NCI-H2107 (cell line): ENCODE results near the gene TRIM36.

ENCODE experiments used
- DNase-seq: peaks from one replicate; lab custom pipeline; 2025; lab: John Stamatoyannopoulos, UW

The TRIM36 gene

GRCh38 chr5:115169487-115170133 lies at the start of gene TRIM36:
Gene TRIM36 (minus strand): TSS chr5:115169908. CDS start chr5:115169634, 274 bp downstream.
- DNase-seq: peak; percentile 62

GRCh38 chr5:115214541-115214940 lies 44.8 kb upstream of the TRIM36 start:
- no peak for DNase-seq

- no peak for DNase-seq
Measured at GRCh38 chr5:115209279-115209678, 39.6 kb upstream of the TRIM36 start.

GRCh38 chr5:115202952-115203351 lies 33.2 kb upstream of the TRIM36 start:
- DNase-seq: no peak

- DNase-seq: no peak
Measured at GRCh38 chr5:115196161-115196560, 26.5 kb upstream of the TRIM36 start.

GRCh38 chr5:115194676-115195075 lies 25.0 kb upstream of the TRIM36 start:
- DNase-seq: no peak

- no peak for DNase-seq
Measured at GRCh38 chr5:115193295-115193694, 23.6 kb upstream of the TRIM36 start.

GRCh38 chr5:115192098-115192497 lies 22.4 kb upstream of the TRIM36 start:
- no peak for DNase-seq

- DNase-seq: no peak
Measured at GRCh38 chr5:115191474-115192031, 21.8 kb upstream of the TRIM36 start.

GRCh38 chr5:115190388-115190787 lies 20.7 kb upstream of the TRIM36 start:
- no peak for DNase-seq

- no peak for DNase-seq
Measured at GRCh38 chr5:115189866-115190265, 20.2 kb upstream of the TRIM36 start.

- no peak for DNase-seq
Measured at GRCh38 chr5:115186794-115187193, 17.1 kb upstream of the TRIM36 start.

GRCh38 chr5:115184770-115185169 lies 15.1 kb upstream of the TRIM36 start:
- DNase-seq: no peak

GRCh38 chr5:115181757-115182156 lies 12.0 kb upstream of the TRIM36 start:
- no peak for DNase-seq

- DNase-seq: no peak
Measured at GRCh38 chr5:115180165-115180709, 10.5 kb upstream of the TRIM36 start.

- DNase-seq: no peak
Measured at GRCh38 chr5:115179394-115180164, 9.9 kb upstream of the TRIM36 start.

GRCh38 chr5:115179030-115179393 lies 9.3 kb upstream of the TRIM36 start:
- DNase-seq: no peak

- no peak for DNase-seq
Measured at GRCh38 chr5:115170929-115171510, 1.3 kb upstream of the TRIM36 start.

GRCh38 chr5:115170134-115170928 lies 623 bp upstream of the TRIM36 start:
- no peak for DNase-seq

GRCh38 chr5:115168829-115169486 lies 750 bp downstream of the TRIM36 start:
- no peak for DNase-seq

GRCh38 chr5:115166744-115167393 lies 2.8 kb downstream of the TRIM36 start:
- DNase-seq: no peak
